Natural killer cell (primary cell): ENCODE measurements around the gene SLC41A3. TPM values are rescaled to one million over a fixed set of nuclear protein-coding genes. Genes with fewer than 3 reads are reported as not detected.

Source experiments
- ATAC-seq, 3 donors: fragments of 150-1000 bp in 2 of 3; fragments of 200-7000 bp in 1 of 3; cut with Tn5 transposase; 1 replicate in 1 of 3; 2 replicates in 2 of 3; pipeline ENCODE4 v1.10.0; 2021; ENCODE audit warnings: mild to moderate bottlenecking in 2 of 3, moderate library complexity in 2 of 3
- DNase-seq, 2 donors: peaks; one replicate each; pipeline versions ENCODE4 v3.0.0 to v3.0.0-alpha.2; 2013 to 2021; ENCODE audit warnings: mixed read lengths in 1 of 2
- H3K27ac ChIP-seq: one replicate; pipeline ENCODE4 v1.5.1; 2013; ENCODE audit warnings: mild to moderate bottlenecking, low read length
- H3K27me3 ChIP-seq: one replicate; pipeline ENCODE4 v1.6.1; 2013; ENCODE audit warnings: low read length; ENCODE audit not compliant: control insufficient read depth, insufficient read depth
- H3K36me3 ChIP-seq: one replicate; pipeline ENCODE4 v1.6.1; 2013; ENCODE audit warnings: low read length; ENCODE audit not compliant: control insufficient read depth, insufficient read depth
- H3K4me1 ChIP-seq: one replicate; pipeline ENCODE4 v1.6.1; 2013; ENCODE audit warnings: low read length; ENCODE audit not compliant: control insufficient read depth, insufficient read depth
- H3K4me3 ChIP-seq: one replicate; pipeline ENCODE4 v1.5.1; 2013; ENCODE audit warnings: low read length
- H3K9me3 ChIP-seq: one replicate; pipeline ENCODE4 v1.6.1; 2013; ENCODE audit warnings: low read length; ENCODE audit not compliant: control insufficient read depth, insufficient read depth
- H3K27ac Mint-ChIP-seq, 2 donors: one replicate each; pipeline ENCODE4 v1.8.0; 2022; ENCODE audit warnings: mild to moderate bottlenecking in 2 of 2, mixed read lengths in 2 of 2, moderate library complexity in 1 of 2
- H3K27me3 Mint-ChIP-seq, 2 donors: one replicate each; pipeline ENCODE4 v1.8.0; 2022; ENCODE audit warnings: low read depth in 2 of 2, mixed read lengths in 2 of 2
- H3K36me3 Mint-ChIP-seq: one replicate; pipeline ENCODE4 v1.8.0; 2022; ENCODE audit warnings: mixed read lengths
- H3K4me1 Mint-ChIP-seq, 2 donors: one replicate each; pipeline ENCODE4 v1.8.0; 2022; ENCODE audit warnings: mixed read lengths in 2 of 2
- H3K4me3 Mint-ChIP-seq: one replicate; pipeline ENCODE4 v1.8.0; 2022; ENCODE audit warnings: mild to moderate bottlenecking, moderate library complexity, mixed read lengths
- H3K9me3 Mint-ChIP-seq, 2 donors: one replicate each; pipeline ENCODE4 v1.8.0; 2022; ENCODE audit warnings: mixed read lengths in 2 of 2
- CTCF ChIP-seq: fragments of 200-600 bp; IDR thresholded peaks from one replicate; pipeline ENCODE4 v1.8.0; 2022; ENCODE audit warnings: antibody characterized with exemption
- WGBS: methylation state at CpG from one replicate; pipeline ENCODE4 v1.1.7; 2013; ENCODE audit warnings: missing lambda C conversion rate; ENCODE audit not compliant: insufficient coverage; 5-methylcytosine and 5-hydroxymethylcytosine counted together
- intact Hi-C: fragments of 100-400 bp; cut with micrococcal nuclease; formaldehyde crosslinking; loops from one replicate; pipeline ENCODE4 v1.14.2; 2022
- total RNA-seq, 4 donors: library from RNA; stranded (reverse); fragments of 120-200 nt in 1 of 4; gene quantifications; one replicate each; pipeline versions ENCODE4 v1.2.3 to v1.2.4, GENCODE V29; 2013 to 2022

SLC41A3 gene
- total RNA-seq, 3 donors from 2014 or later (not counting 1 experiment from before 2014, with no cell fraction given): 24.2 to 29.6 (median 27.1) TPM

DNA sequence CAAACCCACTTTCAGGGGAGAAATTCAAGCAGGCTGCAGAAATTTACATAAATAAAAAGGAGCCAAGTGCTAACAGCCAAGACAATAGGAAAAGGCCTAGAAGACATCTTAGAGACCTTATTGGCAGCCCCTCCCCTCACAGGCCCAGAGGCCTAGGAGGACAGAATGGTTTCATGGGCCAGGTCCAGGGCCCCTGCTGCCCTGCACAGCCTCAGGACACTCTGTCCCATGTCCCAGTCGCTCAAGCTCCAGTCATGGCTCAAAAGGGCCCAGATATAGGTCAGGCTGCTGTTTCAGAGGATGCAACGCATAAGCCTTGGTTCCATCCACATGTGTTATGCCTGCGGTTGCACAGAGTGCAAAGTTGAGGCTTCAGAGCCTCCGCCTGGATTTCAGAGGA is 55.8 kb downstream of the SLC41A3 start:
- peaks cover 2 to 4% of the 10 kb centered on the region in 2 donors for H3K9me3 Mint-ChIP-seq
- H3K4me3 Mint-ChIP-seq: no peak overlapping the region
- no peaks in the 10 kb centered on the region for H3K27me3 ChIP-seq
- DNase-seq (no peak), ATAC-seq (no peak)
- H3K9me3 ChIP-seq: peaks cover 9% of the 10 kb centered on the region
- H3K36me3 Mint-ChIP-seq: peaks cover 11% of the 10 kb centered on the region
- H3K27ac Mint-ChIP-seq: no peak overlapping the region
- 98% methylated on average over 4 of the region's 4 CpGs for WGBS
- no peaks in the 10 kb centered on the region for H3K27me3 Mint-ChIP-seq
- H3K4me1 Mint-ChIP-seq: peaks cover 16 to 31% of the 10 kb centered on the region in 2 donors
- H3K4me3 ChIP-seq: no peak overlapping the region
- peaks cover 7% of the 10 kb centered on the region for H3K36me3 ChIP-seq
- no peak for TF ChIP-seq CTCF
- intact Hi-C loops: no loop called here
- peaks cover 17% of the 10 kb centered on the region for H3K4me1 ChIP-seq
- H3K27ac ChIP-seq: no peak overlapping the region

GRCh38 chr3:126026761-126027160 is 57.2 kb downstream of the SLC41A3 start:
- Mint-ChIP-seq H3K4me1 (peaks cover 16 to 27% of the 10 kb centered on the region in 2 donors), H3K9me3 (peaks cover 2 to 4% of the 10 kb centered on the region in 2 donors), H3K27me3 (no peaks in the 10 kb centered on the region), H3K4me3 (peak overlapping the region; percentile 60), H3K36me3 (peaks cover 11% of the 10 kb centered on the region), H3K27ac (peak overlapping the region; percentile 62 to 75)
- H3K27ac ChIP-seq: no peak overlapping the region
- peaks cover 9% of the 10 kb centered on the region for H3K9me3 ChIP-seq
- H3K4me1 ChIP-seq: peaks cover 17% of the 10 kb centered on the region
- H3K27me3 ChIP-seq: no peaks in the 10 kb centered on the region
- H3K36me3 ChIP-seq: no peaks in the 10 kb centered on the region
- no peak for TF ChIP-seq CTCF
- intact Hi-C loops: no loop called here
- ATAC-seq: no peak
- WGBS: 88% methylated on average over 6 of the region's 6 CpGs
- H3K4me3 ChIP-seq: no peak overlapping the region
- no peak for DNase-seq

- Histone ChIP-seq H3K4me3 (no peak overlapping the region), H3K9me3 (peaks cover 9% of the 10 kb centered on the region), H3K27me3 (no peaks in the 10 kb centered on the region), H3K4me1 (peaks cover 17% of the 10 kb centered on the region), H3K36me3 (no peaks in the 10 kb centered on the region), H3K27ac (no peak overlapping the region)
- Mint-ChIP-seq H3K27me3 (no peaks in the 10 kb centered on the region), H3K4me1 (peaks cover 16 to 25% of the 10 kb centered on the region in 2 donors), H3K4me3 (peak overlapping the region; percentile 60), H3K36me3 (peaks cover 11% of the 10 kb centered on the region), H3K27ac (peak overlapping the region; percentile 62 to 75), H3K9me3 (peaks cover 2 to 4% of the 10 kb centered on the region in 2 donors)
- no peak for TF ChIP-seq CTCF
- DNase-seq (peak in 1 of 2 donors; percentile 33), ATAC-seq (peak in 1 of 3 donors; percentile 45)
- 66% methylated on average over 11 of the region's 11 CpGs for WGBS
- intact Hi-C loops: no loop called here
Observed at GRCh38 chr3:126026277-126026751, 57.6 kb downstream of the SLC41A3 start.

GRCh38 chr3:126025862-126026261 is 58.1 kb downstream of the SLC41A3 start:
- no peak overlapping the region for H3K4me3 Mint-ChIP-seq
- peaks cover 11% of the 10 kb centered on the region for H3K36me3 Mint-ChIP-seq
- peak in 1 of 3 donors; percentile 47 for ATAC-seq
- no peak overlapping the region for H3K4me3 ChIP-seq
- H3K27me3 Mint-ChIP-seq: no peaks in the 10 kb centered on the region
- H3K27ac Mint-ChIP-seq: peak overlapping the region; percentile 62 to 75
- no peak for TF ChIP-seq CTCF
- 75% methylated on average over 4 of the region's 4 CpGs for WGBS
- H3K4me1 ChIP-seq: peaks cover 17% of the 10 kb centered on the region
- H3K9me3 ChIP-seq: peaks cover 9% of the 10 kb centered on the region
- H3K9me3 Mint-ChIP-seq: peaks cover 2 to 4% of the 10 kb centered on the region in 2 donors
- intact Hi-C loops: no loop called here
- no peaks in the 10 kb centered on the region for H3K36me3 ChIP-seq
- H3K27me3 ChIP-seq: no peaks in the 10 kb centered on the region
- no peak overlapping the region for H3K27ac ChIP-seq
- no peak for DNase-seq
- peaks cover 16 to 25% of the 10 kb centered on the region in 2 donors for H3K4me1 Mint-ChIP-seq
